HG03060 (cell line): ENCODE measurements around the gene MS4A15.
"Not testable (repeated sequence)": the region's sequence is repeated elsewhere in the genome, so short reads cannot be mapped to it uniquely, and the experiment has no call there.

Experiments
- ATAC-seq: cut with Tn5 transposase; IDR thresholded peaks from one replicate; pipeline ENCODE4 v1.9.1; 2021; ENCODE audit warnings: low read depth, moderate number of reproducible peaks; ENCODE audit not compliant: unreplicated experiment

MS4A15 gene

GRCh38 chr11:60797846-60798630 is 41.4 kb downstream of the MS4A15 start:
- no peak for ATAC-seq

GRCh38 chr11:60798631-60799030 is 42.0 kb downstream of the MS4A15 start:
- ATAC-seq = no peak

- no peak for ATAC-seq
These were observed 44.5 kb downstream of the MS4A15 start for GRCh38 chr11:60801194-60801593.

- ATAC-seq = no peak
These were observed 46.7 kb downstream of the MS4A15 start for GRCh38 chr11:60803273-60803936.

GRCh38 chr11:60809249-60809648 is 52.6 kb downstream of the MS4A15 start:
- ATAC-seq = no peak

GRCh38 chr11:60809691-60810090 is 53.0 kb downstream of the MS4A15 start:
- ATAC-seq = no peak

GRCh38 chr11:60810151-60810550 is 53.5 kb downstream of the MS4A15 start:
- ATAC-seq = no peak

- no peak for ATAC-seq
These were observed 53.9 kb downstream of the MS4A15 start for GRCh38 chr11:60810569-60810968.

- no peak for ATAC-seq
These were observed 56.7 kb downstream of the MS4A15 start for GRCh38 chr11:60813324-60813723.

- ATAC-seq = no peak
These were observed 57.4 kb downstream of the MS4A15 start for GRCh38 chr11:60814112-60814511.

GRCh38 chr11:60816590-60817157 is 60.0 kb downstream of the MS4A15 start:
- ATAC-seq = no peak

GRCh38 chr11:60818057-60818456 is 61.4 kb downstream of the MS4A15 start:
- ATAC-seq = no peak

GRCh38 chr11:60821827-60822599 is 65.3 kb downstream of the MS4A15 start:
- ATAC-seq = no peak

- not testable (repeated sequence) for ATAC-seq
These were observed 67.2 kb downstream of the MS4A15 start for GRCh38 chr11:60823745-60824306.

GRCh38 chr11:60825118-60825517 is 68.5 kb downstream of the MS4A15 start:
- ATAC-seq = no peak

GRCh38 chr11:60825790-60826189 is 69.1 kb downstream of the MS4A15 start:
- no peak for ATAC-seq
